ENCODE measurements around the gene NR1D2.

NR1D2 gene

DNA sequence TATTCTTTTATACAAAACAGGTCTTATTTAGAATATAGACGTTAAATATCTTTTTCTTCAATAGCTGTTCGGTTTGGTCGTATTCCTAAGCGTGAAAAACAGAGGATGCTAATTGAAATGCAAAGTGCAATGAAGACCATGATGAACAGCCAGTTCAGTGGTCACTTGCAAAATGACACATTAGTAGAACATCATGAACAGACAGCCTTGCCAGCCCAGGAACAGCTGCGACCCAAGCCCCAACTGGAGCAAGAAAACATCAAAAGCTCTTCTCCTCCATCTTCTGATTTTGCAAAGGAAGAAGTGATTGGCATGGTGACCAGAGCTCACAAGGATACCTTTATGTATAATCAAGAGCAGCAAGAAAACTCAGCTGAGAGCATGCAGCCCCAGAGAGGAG, 16.8 kb downstream of the NR1D2 start:
- H3K4me3 ChIP-seq (ENCODE audit: low read depth, low read length) = no peak overlapping the region
- no peak for DNase-seq (ENCODE audit: low read depth)
- TF ChIP-seq CTCF (IDR thresholded peaks at IDR 0.05; ENCODE audit: low read depth, low read length, missing control alignments) = no peak

- no peak overlapping the region for H3K4me3 ChIP-seq (ENCODE audit: low read depth, low read length)
- no peak for TF ChIP-seq CTCF (IDR thresholded peaks at IDR 0.05; ENCODE audit: low read depth, low read length, missing control alignments)
- no peak for DNase-seq (ENCODE audit: low read depth)
Measured at GRCh38 chr3:23964537-23965235, 19.6 kb downstream of the NR1D2 start.

DNA sequence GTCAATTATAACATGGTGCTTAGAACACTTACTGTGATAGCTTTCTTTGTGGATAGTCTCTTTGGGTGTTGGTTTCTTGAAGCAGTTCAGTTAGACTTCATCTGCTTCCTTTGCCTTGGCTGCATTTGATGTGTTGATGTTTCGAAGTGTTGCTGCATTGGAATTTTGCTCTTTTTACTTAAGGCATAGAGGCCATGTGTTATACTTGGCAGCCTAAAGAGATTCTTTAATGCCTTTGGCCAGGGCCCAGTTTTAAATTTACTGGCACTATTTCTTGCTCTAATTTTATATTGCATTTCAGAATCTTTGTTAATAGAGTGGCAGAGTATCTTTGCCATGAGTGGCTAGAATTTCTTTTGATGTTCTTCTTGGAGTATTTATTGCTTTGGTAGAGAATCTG, 21.2 kb downstream of the NR1D2 start:
- DNase-seq (ENCODE audit: low read depth) = no peak
- TF ChIP-seq CTCF (IDR thresholded peaks at IDR 0.05; ENCODE audit: low read depth, low read length, missing control alignments) = no peak

DNA sequence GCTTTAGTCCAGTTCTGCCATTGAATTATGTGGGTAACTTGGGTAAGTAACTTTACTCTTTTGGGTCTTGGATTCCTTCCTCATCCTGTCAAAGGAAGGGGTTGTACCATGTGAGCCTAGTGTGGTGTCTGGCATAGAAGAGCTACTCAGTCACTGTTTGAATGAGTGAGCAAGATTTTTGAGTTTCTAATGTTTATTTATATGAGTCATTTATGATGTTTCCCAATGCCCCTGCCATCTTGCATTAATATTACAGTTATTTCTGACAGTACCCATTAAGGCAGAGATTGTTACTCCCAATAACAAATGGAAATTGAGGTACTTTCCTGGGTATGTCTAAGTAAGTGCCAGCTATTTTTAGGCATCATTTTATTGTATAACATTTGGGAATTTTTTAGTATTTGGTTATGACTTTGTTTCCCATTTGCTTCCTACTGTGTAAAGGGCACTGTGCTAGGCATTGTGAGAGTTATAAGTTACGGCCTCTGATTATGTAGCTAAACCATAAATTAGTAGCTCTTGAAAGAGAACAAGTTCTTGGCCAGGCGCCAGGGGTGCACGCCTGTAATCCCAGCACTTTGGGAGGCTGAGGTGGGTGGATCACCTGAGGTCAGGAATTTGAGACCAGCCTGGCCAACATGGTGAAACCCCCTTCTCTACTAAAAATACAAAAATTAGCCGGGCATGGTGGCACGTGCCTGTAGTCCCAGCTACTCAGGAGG, 23.5 kb downstream of the NR1D2 start:
- no peak for DNase-seq (ENCODE audit: low read depth)
- TF ChIP-seq CTCF (IDR thresholded peaks at IDR 0.05; ENCODE audit: low read depth, low read length, missing control alignments) = no peak
- H3K4me3 ChIP-seq (ENCODE audit: low read depth, low read length) = no peak overlapping the region

More for the DNA sequence above, 21.2 kb downstream of the NR1D2 start:
- H3K4me3 ChIP-seq (ENCODE audit: low read depth, low read length) = no peak overlapping the region

- TF ChIP-seq CTCF (IDR thresholded peaks at IDR 0.05; ENCODE audit: low read depth, low read length, missing control alignments) = no peak
- DNase-seq (ENCODE audit: low read depth) = no peak
- H3K4me3 ChIP-seq (ENCODE audit: low read depth, low read length) = no peak overlapping the region
Measured at GRCh38 chr3:23969393-23969792, 24.3 kb downstream of the NR1D2 start.

- DNase-seq (ENCODE audit: low read depth) = no peak
- H3K4me3 ChIP-seq (ENCODE audit: low read depth, low read length) = no peak overlapping the region
- TF ChIP-seq CTCF (IDR thresholded peaks at IDR 0.05; ENCODE audit: low read depth, low read length, missing control alignments) = no peak
Measured at GRCh38 chr3:23971684-23972083, 26.6 kb downstream of the NR1D2 start.

Measured in GM12864 (cell line).